ENCODE measurements around the gene TOGARAM1. TPM values are rescaled to one million over a fixed set of nuclear protein-coding genes. Genes with fewer than 3 reads are reported as not detected.

Gene TOGARAM1
- total RNA-seq, 4 donors from 2014 or later: 9.9 to 19.5 (median 16.8) TPM

- TF ChIP-seq CTCF (IDR thresholded peaks at IDR 0.05): no peak
- TF ChIP-seq POLR2A (IDR thresholded peaks at IDR 0.05): no peak
- no peak overlapping the region for H3K4me3 ChIP-seq (ENCODE audit: low read depth, poor library complexity, severe bottlenecking)
- intact Hi-C loops (cut with DNase I; ENCODE audit: low total_unique reads): no loop called here
- DNase-seq (ENCODE audit: low spot score in 2 of 2): no peak
Measured at GRCh38 chr14:44940211-44940610, 21.8 kb upstream of the TOGARAM1 start.

GRCh38 chr14:44940944-44941343 lies 21.0 kb upstream of the TOGARAM1 start:
- 84 to 93% methylated on average over 6 of the region's 6 CpGs for WGBS, 2 donors
- TF ChIP-seq CTCF (IDR thresholded peaks at IDR 0.05) (no peak), POLR2A (IDR thresholded peaks at IDR 0.05) (no peak)
- no peak overlapping the region for H3K4me3 ChIP-seq (ENCODE audit: low read depth, poor library complexity, severe bottlenecking)
- intact Hi-C loops (cut with DNase I; ENCODE audit: low total_unique reads): no loop called here
- DNase-seq (ENCODE audit: low spot score in 2 of 2): no peak

- intact Hi-C loops (cut with DNase I; ENCODE audit: low total_unique reads): no loop called here
- TF ChIP-seq POLR2A (IDR thresholded peaks at IDR 0.05) (no peak), CTCF (IDR thresholded peaks at IDR 0.05) (no peak)
- 72 to 85% methylated on average over 2 of the region's 2 CpGs for WGBS, 2 donors
- no peak overlapping the region for H3K4me3 ChIP-seq (ENCODE audit: low read depth, poor library complexity, severe bottlenecking)
- no peak for DNase-seq (ENCODE audit: low spot score in 2 of 2)
Measured at GRCh38 chr14:44941591-44941990, 20.4 kb upstream of the TOGARAM1 start.

- 91 to 98% methylated on average over 1 of the region's 1 CpG for WGBS, 2 donors
- TF ChIP-seq CTCF (IDR thresholded peaks at IDR 0.05): no peak
- no peak for TF ChIP-seq POLR2A (IDR thresholded peaks at IDR 0.05)
- intact Hi-C loops (cut with DNase I; ENCODE audit: low total_unique reads): no loop called here
- DNase-seq (ENCODE audit: low spot score in 2 of 2): no peak
- H3K4me3 ChIP-seq (ENCODE audit: low read depth, poor library complexity, severe bottlenecking): no peak overlapping the region
Measured at GRCh38 chr14:44942436-44942835, 19.6 kb upstream of the TOGARAM1 start.

- intact Hi-C loops (cut with DNase I; ENCODE audit: low total_unique reads): no loop called here
- no peak for DNase-seq (ENCODE audit: low spot score in 2 of 2)
- no peak for TF ChIP-seq POLR2A (IDR thresholded peaks at IDR 0.05)
- no peak for TF ChIP-seq CTCF (IDR thresholded peaks at IDR 0.05)
- H3K4me3 ChIP-seq (ENCODE audit: low read depth, poor library complexity, severe bottlenecking): no peak overlapping the region
Measured at GRCh38 chr14:44944107-44944506, 17.9 kb upstream of the TOGARAM1 start.

GRCh38 chr14:44945264-44945663 lies 16.7 kb upstream of the TOGARAM1 start:
- no peak overlapping the region for H3K4me3 ChIP-seq (ENCODE audit: low read depth, poor library complexity, severe bottlenecking)
- no peak for DNase-seq (ENCODE audit: low spot score in 2 of 2)
- 42 to 62% methylated on average over 4 of the region's 4 CpGs for WGBS, 2 donors
- intact Hi-C loops (cut with DNase I; ENCODE audit: low total_unique reads): no loop called here
- TF ChIP-seq CTCF (IDR thresholded peaks at IDR 0.05): no peak
- TF ChIP-seq POLR2A (IDR thresholded peaks at IDR 0.05): no peak

All from lower leg skin (tissue), 4 donors.